ENCODE measurements around the gene DONSON. TPM values are rescaled to one million over a fixed set of nuclear protein-coding genes. Genes with fewer than 3 reads are reported as not detected.
"Not testable (repeated sequence)": the region's sequence is repeated elsewhere in the genome, so short reads cannot be mapped to it uniquely, and the experiment has no call there.

DONSON gene, protein sequence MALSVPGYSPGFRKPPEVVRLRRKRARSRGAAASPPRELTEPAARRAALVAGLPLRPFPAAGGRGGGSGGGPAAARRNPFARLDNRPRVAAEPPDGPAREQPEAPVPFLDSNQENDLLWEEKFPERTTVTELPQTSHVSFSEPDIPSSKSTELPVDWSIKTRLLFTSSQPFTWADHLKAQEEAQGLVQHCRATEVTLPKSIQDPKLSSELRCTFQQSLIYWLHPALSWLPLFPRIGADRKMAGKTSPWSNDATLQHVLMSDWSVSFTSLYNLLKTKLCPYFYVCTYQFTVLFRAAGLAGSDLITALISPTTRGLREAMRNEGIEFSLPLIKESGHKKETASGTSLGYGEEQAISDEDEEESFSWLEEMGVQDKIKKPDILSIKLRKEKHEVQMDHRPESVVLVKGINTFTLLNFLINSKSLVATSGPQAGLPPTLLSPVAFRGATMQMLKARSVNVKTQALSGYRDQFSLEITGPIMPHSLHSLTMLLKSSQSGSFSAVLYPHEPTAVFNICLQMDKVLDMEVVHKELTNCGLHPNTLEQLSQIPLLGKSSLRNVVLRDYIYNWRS
- 104 and 116 TPM in 2 replicates for total RNA-seq (2014; rRNA removed; shearing (Covaris generic))

DNA sequence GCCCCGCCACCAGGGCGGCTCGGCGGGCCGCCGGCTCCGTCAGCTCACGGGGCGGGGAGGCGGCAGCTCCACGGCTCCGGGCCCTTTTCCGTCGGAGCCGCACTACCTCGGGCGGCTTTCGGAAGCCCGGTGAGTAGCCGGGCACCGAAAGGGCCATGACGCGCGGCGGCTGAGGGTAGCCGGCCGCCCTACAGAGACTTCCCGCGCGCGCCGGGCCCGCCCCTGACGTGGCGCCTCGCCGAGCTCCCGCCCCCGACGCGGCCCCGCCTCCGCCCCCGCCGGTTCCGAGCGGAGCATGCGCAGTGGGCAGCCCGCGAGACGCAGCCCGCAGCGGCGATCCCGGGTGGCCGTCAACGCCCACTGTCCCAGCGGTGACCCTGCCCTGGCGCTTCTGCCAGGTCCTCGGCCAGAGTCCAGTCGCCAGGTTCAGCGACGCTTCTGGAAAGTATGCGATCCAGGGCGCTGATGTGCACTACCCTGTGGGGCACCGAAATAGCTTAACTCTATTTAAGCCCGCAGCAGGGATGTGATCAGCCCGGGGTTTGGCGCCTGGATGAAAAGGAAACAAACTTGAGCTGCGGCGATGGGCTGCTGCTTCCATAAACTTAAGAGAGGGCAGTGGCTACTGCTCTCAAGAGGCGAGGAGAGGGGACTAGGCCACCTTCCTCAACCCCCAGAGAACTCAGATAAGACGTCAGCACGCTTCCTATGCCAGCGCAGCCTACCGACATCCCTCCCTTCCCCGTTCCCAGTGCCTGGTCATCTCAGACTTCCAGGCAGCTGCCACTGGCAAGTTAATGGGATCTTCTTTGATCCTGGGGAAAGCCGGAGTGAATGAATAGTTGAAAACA is at the start of gene DONSON:
Gene DONSON (minus strand): TSS at position 200 of the 851 bp plus-strand sequence. CDS start 43 bp downstream, at position 157.
- DNase-seq (ENCODE audit: low spot score), result peak; percentile 83

- no peak for DNase-seq (ENCODE audit: low spot score)
Measured at GRCh38 chr21:33634254-33634653, 45.8 kb upstream of the DONSON start.

GRCh38 chr21:33626151-33626550 is 37.7 kb upstream of the DONSON start:
- DNase-seq (ENCODE audit: low spot score), result not testable (repeated sequence)

DNA sequence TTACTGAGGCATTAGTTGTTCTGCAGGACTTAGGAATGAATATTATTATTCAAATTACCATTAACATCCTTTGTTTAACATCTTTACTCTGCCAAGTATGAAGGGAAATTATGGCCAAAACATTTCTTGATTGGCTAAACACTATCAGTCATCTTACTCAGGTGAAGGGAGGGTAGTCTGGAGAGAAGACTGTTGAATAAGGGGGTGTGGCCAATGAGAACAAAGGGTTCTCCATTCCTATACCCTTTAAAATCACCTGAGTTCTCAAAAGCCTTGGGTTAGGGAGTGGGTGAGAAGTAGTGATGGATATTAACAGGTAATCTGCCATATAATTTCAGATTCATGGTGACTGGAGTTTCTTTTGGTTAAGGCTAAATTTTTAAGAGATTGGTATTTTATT is 33.8 kb upstream of the DONSON start:
- no peak for DNase-seq (ENCODE audit: low spot score)

GRCh38 chr21:33619726-33620125 is 31.2 kb upstream of the DONSON start:
- DNase-seq (ENCODE audit: low spot score), result no peak

DNA sequence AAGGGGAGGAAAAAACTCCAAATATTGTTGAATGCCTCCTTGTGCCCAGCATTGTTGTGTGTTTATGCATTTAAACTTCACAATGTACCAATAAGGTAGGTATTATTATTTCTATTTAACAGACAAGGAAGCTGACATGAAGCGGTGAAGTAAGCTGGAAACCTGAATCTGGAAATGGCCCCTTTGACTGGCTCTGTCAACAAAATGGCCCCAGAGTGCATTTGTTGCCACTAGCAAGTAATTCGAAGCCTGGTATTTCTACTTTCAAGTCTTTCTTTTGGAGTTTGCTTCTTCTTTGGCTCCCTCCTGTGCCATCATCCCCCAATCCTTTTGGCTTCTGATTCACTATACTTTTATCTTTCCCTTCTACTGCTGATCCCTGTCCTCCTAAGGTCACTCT is 29.9 kb upstream of the DONSON start:
- no peak for DNase-seq (ENCODE audit: low spot score)

- DNase-seq (ENCODE audit: low spot score), result not testable (repeated sequence)
Measured at GRCh38 chr21:33617565-33617964, 29.1 kb upstream of the DONSON start.

DNA sequence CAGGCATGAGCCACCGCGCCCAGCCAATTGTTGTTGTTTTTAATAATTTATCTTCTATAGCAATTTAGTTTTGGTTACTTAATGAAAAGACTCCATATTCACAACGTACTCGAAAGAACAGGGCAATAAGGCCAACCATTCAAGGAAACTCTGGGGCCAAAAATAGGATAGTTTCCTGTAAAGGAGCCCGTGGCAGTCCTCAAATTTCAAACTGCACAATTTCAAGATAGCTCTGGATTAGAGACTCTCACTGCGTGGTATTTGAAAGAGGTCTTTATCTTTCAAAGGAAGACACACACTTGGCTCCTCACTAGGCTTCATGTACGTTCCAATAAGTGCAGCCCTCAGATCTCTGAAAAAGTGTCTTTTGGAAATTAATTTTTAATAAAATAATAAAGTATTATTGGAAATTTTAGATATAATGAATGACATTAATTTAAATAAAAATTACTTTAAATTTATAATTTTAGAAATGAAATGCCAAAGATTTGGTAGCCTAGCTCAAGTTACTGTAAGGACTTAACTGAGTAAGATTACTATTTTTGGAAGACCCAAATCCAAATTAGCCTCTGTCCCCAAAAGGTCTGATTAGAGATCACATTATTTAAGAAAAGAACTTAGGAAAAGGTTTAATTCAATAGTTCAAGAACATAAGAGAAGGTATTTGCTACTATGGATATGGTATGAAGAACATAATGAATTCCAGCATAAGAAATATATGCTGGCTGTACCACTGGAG is 22.7 kb upstream of the DONSON start:
- no peak for DNase-seq (ENCODE audit: low spot score)

GRCh38 chr21:33608559-33608958 is 20.1 kb upstream of the DONSON start:
- no peak for DNase-seq (ENCODE audit: low spot score)

- DNase-seq (ENCODE audit: low spot score), result no peak
Measured at GRCh38 chr21:33598051-33598450, 9.6 kb upstream of the DONSON start.

DNA sequence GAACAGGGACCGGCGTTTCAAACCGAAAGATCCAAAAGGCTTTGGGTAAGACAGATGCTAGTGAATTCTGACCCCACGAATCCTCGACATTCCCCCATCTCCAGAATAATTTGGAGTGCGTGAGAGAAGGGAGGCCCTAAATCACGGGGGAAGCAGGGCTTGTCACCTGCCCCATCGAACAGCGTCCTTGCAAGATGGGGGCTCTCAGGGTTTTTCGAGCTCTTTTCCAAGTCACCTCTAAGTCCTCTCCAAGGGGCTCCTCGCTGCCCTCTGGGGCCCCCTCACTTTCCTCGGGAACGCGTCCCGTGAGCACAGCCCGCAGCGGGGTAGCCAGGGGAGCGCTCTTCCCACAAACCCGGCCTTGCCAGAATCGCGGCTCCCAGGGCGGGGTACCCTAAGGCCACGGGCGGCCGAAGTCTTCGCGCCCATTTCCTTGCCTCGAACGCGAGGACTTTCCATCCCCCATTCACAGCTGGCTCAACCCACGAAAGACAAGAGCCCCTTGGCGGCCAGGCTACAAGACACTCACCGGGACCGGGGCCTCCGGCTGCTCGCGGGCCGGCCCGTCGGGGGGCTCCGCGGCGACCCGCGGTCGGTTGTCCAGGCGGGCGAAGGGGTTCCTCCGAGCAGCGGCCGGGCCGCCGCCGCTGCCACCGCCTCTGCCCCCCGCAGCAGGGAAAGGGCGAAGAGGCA is 546 bp downstream of the DONSON start:
- peak; percentile 51 for DNase-seq (ENCODE audit: low spot score)

GRCh38 chr21:33586927-33587326 is 1.6 kb downstream of the DONSON start:
- DNase-seq (ENCODE audit: low spot score), result peak; percentile 17

GRCh38 chr21:33584455-33584854 is 4.0 kb downstream of the DONSON start:
- no peak for DNase-seq (ENCODE audit: low spot score)

DNA sequence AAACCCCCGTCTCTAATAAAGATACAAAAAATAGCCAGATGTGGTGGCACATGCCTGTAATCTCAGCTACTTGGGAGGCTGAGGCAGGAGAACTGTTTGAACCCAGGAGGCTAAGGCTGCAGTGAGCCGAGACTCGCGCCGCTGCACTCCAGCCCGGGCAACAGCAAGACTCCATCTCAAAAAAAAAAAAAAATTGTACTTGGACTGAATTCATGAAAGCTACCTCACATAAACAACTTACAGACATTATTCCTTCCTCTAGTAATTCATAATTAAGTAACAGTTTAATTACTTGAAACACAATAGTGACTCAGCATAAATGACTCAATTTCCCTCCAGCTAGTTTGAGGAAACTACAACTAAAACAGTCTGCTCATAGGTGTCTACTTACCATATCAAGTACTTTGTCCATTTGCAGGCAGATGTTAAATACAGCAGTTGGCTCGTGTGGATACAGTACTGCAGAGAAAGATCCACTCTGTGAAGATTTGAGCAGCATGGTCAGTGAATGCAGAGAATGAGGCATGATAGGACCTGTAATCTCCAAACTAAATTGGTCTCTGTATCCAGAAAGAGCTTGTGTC is 9.4 kb downstream of the DONSON start:
- peak; percentile 14 for DNase-seq (ENCODE audit: low spot score)

GRCh38 chr21:33578214-33578613 is 10.3 kb downstream of the DONSON start:
- DNase-seq (ENCODE audit: low spot score), result no peak

DNA sequence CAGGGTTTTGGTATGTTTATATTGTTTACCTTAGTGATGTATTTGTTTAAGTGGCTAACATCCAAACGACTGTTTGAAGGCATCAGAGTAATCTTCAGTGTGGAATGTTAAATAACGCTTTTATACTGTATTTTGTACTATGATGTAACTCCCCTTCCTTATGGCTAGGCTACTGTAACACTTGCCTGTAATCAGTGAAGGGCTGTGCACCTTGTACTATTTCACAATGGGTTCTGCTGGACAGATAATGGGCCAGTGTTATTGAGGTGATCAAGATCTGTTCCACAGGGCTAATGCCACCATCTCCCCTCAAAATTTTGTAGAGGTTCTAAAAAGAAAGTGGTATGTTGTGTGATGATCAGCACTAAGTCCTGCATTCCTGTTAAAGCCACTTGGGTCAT is 11.7 kb downstream of the DONSON start:
- DNase-seq (ENCODE audit: low spot score), result not testable (repeated sequence)

DNA sequence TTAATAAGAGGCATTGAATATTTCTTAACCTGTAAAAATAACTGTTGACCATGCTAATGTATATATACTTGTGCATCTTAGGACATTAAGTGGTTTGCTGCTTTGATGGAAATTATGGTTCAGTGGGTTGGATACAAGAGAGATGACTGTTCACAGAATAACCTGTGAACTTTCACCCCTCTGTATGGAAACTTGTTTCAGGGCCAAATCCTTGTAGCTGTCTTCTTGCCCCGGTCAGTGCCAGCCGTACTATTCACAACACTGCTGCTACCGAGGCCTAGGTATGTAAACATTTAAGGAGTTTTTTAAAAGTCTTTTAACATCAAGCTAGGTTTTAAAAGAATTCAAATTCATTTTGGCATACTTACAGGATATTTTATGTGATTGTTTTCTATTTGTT is 16.1 kb downstream of the DONSON start:
- DNase-seq (ENCODE audit: low spot score), result no peak

DNA sequence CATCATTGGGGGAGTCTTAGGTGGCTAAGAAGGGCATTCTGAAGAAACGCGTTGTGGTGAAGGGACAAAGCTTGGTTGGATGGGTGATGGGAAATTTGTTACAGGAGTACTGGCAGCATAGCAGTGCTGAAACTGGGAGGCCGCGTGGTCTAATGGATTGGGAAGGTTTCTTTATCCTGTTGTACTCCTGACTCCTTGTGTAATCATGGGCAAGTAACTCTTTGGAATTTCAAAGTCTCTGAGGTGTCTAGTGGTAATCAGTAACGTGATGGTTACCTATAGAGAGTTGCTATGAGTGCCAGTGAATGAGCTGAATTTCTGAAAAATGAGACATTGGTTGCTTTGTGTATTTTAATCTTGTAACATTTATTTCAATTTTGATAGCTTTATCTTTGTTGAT is 18.5 kb downstream of the DONSON start:
- DNase-seq (ENCODE audit: low spot score), result no peak

DNA sequence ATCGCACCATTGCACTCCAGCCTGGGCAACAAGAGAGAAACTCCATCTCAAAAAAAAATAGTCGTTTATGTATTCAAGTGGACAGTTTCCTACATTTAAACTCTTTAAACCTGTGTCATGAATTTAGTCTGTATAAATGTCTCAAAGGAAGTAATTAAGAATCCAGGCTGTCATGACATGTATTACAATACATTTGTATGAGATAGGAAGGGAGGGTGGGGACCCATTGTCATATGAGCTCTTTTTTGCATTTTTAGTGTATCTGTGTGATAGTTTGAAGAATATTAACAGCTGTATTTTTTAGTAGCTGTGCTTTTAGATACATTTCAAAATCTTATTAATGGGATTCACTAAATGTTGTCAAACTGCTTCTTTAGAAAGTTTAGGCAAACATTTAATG is 20.0 kb downstream of the DONSON start:
- DNase-seq (ENCODE audit: low spot score), result no peak

- no peak for DNase-seq (ENCODE audit: low spot score)
Measured at GRCh38 chr21:33567914-33568313, 20.6 kb downstream of the DONSON start.

DNA sequence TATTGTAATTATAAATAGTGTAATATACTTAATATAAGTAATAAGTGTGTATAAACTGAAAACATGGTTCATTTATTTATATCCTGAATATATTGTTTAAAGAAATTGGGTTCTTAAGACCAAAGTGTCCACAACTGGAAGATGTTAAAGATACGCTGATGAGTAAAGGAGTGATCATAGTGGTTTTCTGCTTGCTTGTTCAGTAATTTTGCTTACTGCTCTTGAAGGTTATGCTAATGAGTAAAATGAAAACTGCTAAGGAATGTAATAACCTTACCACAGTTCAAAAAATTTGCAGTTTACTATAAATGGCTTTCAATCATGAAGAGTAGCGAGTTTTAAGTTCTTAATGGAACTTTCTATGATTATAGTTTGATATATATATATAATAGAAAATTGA is 22.0 kb downstream of the DONSON start:
- no peak for DNase-seq (ENCODE audit: low spot score)

Measured in A172 (cell line).